NT2/D1 (cell line): ENCODE results near the gene LAMA1.

Source experiments
- DNase-seq: peaks from one replicate; pipeline ENCODE4 v3.0.0-alpha.2; 2011; ENCODE audit warnings: low read depth, low spot score
- H3K27me3 ChIP-seq: 2 replicates; pipeline ENCODE4 v1.6.0; 2011; ENCODE audit warnings: mild to moderate bottlenecking; ENCODE audit not compliant: insufficient read length, insufficient read depth
- H3K36me3 ChIP-seq: 2 replicates; pipeline ENCODE4 v1.6.1; 2011; ENCODE audit warnings: mild to moderate bottlenecking, low read length, mixed read lengths; ENCODE audit not compliant: insufficient read depth, insufficient read length
- H3K4me1 ChIP-seq: 2 replicates; pipeline ENCODE4 v1.5.1; 2011; ENCODE audit not compliant: insufficient read depth, insufficient read length
- H3K4me3 ChIP-seq: 2 replicates; pipeline ENCODE4 v1.5.1; 2011; ENCODE audit warnings: low read depth; ENCODE audit not compliant: insufficient read length
- H3K9ac ChIP-seq: 2 replicates; pipeline ENCODE4 v1.6.0; 2011; ENCODE audit warnings: low read depth; ENCODE audit not compliant: insufficient read length
- H3K9me3 ChIP-seq: 2 replicates; pipeline ENCODE4 v1.5.1; 2011; ENCODE audit warnings: mild to moderate bottlenecking, low read length; ENCODE audit not compliant: insufficient read depth
- SUZ12 ChIP-seq: IDR thresholded peaks from 2 replicates; pipeline ENCODE4 v1.6.1; 2011; ENCODE audit not compliant: insufficient read length, insufficient read depth; ENCODE audit errors: extremely low read depth
- YY1 ChIP-seq: IDR thresholded peaks from 2 replicates; pipeline ENCODE4 v1.6.1; 2011; ENCODE audit not compliant: insufficient read length, insufficient read depth
- ZNF274 ChIP-seq: IDR thresholded peaks from 2 replicates; pipeline ENCODE4 v1.6.1; 2011; ENCODE audit warnings: mild to moderate bottlenecking, low read depth, low read length

The LAMA1 gene

DNA sequence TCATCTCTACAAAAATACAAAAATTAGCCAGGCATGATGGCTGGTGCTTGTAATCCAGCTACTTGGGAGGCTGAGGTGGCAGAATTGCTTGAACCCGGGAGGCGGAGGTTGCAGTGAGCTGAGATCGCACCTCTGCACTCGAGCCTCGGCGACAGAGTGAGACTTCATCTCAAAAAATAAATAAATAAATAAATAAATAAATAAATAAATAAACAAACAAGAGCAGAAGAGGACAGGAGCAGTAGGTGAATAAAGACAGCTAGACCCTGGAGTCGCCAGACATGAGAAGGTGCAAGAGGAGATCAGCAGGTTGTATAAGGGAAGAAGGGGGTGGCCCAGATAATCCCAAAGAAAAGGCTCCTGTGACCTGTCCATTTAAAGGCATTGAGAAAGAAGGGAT is 12.3 kb downstream of the LAMA1 start:
- no peaks in the 10 kb centered on the region for H3K36me3 ChIP-seq
- no peaks in the 10 kb centered on the region for H3K4me1 ChIP-seq
- H3K9me3 ChIP-seq, result no peaks in the 10 kb centered on the region
- TF ChIP-seq SUZ12, result no peak
- no peak for TF ChIP-seq ZNF274
- no peak for TF ChIP-seq YY1
- no peak overlapping the region for H3K4me3 ChIP-seq
- DNase-seq, result no peak
- no peaks in the 10 kb centered on the region for H3K27me3 ChIP-seq
- no peak overlapping the region for H3K9ac ChIP-seq

DNA sequence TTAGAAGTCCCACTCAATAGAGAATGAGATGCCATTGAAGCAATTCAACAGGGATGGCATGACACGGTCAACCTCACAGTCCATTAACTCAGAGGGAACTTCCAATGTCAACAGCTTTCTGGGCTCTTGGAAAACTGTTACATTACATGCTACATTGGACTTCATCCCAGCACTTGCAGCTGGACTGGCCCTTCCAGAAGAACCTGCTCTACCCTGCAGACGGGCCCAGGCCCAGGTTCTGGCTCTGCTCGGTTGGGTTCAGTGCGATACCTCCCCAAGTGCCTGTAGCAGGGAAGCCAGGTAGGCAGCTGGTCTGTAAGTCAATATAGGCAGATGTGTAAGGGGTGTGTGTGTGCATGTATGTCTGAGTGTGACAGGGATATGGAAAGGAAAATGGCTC is 12.9 kb downstream of the LAMA1 start:
- Histone ChIP-seq H3K9me3 (no peaks in the 10 kb centered on the region), H3K4me3 (no peak overlapping the region), H3K9ac (no peak overlapping the region), H3K4me1 (no peaks in the 10 kb centered on the region), H3K27me3 (no peaks in the 10 kb centered on the region), H3K36me3 (no peaks in the 10 kb centered on the region)
- no peak for TF ChIP-seq SUZ12
- TF ChIP-seq YY1, result no peak
- no peak for TF ChIP-seq ZNF274
- no peak for DNase-seq

DNA sequence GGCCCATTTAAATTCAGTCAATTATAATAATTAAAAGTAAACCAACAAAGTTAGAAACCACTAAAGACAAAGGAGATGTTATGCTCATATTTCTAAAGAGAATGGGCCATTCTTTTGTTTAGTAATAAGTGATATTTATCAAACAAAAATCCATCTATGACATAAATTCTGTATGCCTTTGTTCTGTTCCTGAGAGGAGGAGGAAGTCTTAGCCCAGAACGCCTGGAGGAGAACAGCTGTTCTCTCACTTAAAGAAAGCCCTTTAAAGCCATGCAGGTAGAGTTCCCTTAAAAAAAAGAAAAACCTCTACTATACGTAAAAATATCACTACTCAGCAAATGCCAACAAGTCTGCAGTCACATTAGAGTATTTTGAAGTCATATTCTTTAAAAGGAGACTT is 15.5 kb downstream of the LAMA1 start:
- no peaks in the 10 kb centered on the region for H3K27me3 ChIP-seq
- no peaks in the 10 kb centered on the region for H3K9me3 ChIP-seq
- H3K9ac ChIP-seq, result no peak overlapping the region
- TF ChIP-seq ZNF274 (no peak), YY1 (no peak), SUZ12 (no peak)
- no peaks in the 10 kb centered on the region for H3K4me1 ChIP-seq
- H3K36me3 ChIP-seq, result no peaks in the 10 kb centered on the region
- DNase-seq, result no peak
- H3K4me3 ChIP-seq, result no peak overlapping the region

DNA sequence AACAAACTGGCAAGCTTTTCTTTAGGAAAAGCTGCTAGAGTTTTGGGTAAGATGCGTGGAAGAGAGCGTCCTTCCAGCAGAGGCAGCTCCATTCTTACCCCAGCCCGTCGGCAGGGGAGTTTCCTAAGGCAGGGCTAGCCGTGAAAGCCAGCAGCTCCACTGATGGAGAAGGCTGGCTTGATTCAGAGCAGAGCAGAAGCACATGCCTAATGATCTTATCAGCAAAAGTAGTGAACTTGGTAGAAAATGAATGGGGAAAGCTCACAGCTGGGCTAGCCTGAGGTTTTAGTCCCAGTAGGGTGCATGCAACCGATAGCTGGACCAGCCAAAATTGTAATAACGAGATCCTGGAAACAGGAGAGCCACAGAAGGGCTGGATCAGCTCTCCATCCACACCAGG is 20.8 kb downstream of the LAMA1 start:
- Histone ChIP-seq H3K27me3 (no peaks in the 10 kb centered on the region), H3K4me1 (peaks cover 2% of the 10 kb centered on the region), H3K9me3 (no peaks in the 10 kb centered on the region), H3K36me3 (no peaks in the 10 kb centered on the region), H3K9ac (no peak overlapping the region), H3K4me3 (no peak overlapping the region)
- no peak for DNase-seq
- no peak for TF ChIP-seq YY1
- TF ChIP-seq ZNF274, result no peak
- no peak for TF ChIP-seq SUZ12

- TF ChIP-seq SUZ12 (no peak), YY1 (no peak), ZNF274 (no peak)
- H3K36me3 ChIP-seq, result no peaks in the 10 kb centered on the region
- no peaks in the 10 kb centered on the region for H3K9me3 ChIP-seq
- H3K4me1 ChIP-seq, result peaks cover 5% of the 10 kb centered on the region
- DNase-seq, result no peak
- H3K27me3 ChIP-seq, result no peaks in the 10 kb centered on the region
- no peak overlapping the region for H3K4me3 ChIP-seq
- H3K9ac ChIP-seq, result no peak overlapping the region
Measured at GRCh38 chr18:7094427-7094826, 23.2 kb downstream of the LAMA1 start.

DNA sequence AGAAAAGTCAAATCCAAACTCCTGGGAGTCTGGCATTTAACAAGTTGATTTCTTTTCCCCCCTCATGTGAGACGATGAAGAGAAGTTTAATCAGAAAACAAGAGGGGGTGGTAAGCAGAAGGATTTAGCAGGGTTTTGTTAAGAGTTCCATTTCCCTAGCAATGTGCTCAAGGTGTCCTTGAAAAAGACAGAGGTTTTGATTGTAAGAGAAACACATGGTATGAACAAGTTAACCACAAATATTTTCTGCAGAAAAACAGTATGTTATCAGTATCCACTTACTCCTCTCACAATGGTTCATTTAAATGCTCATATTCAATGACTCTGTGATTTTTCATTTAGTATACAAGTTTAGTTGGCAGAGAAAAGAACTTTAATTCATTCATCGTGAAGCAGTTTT is 26.8 kb downstream of the LAMA1 start:
- H3K9me3 ChIP-seq, result no peaks in the 10 kb centered on the region
- H3K4me1 ChIP-seq, result peaks cover 5% of the 10 kb centered on the region
- H3K27me3 ChIP-seq, result no peaks in the 10 kb centered on the region
- no peak overlapping the region for H3K4me3 ChIP-seq
- H3K9ac ChIP-seq, result no peak overlapping the region
- no peak for TF ChIP-seq YY1
- TF ChIP-seq SUZ12, result no peak
- no peak for TF ChIP-seq ZNF274
- no peaks in the 10 kb centered on the region for H3K36me3 ChIP-seq
- DNase-seq, result no peak

DNA sequence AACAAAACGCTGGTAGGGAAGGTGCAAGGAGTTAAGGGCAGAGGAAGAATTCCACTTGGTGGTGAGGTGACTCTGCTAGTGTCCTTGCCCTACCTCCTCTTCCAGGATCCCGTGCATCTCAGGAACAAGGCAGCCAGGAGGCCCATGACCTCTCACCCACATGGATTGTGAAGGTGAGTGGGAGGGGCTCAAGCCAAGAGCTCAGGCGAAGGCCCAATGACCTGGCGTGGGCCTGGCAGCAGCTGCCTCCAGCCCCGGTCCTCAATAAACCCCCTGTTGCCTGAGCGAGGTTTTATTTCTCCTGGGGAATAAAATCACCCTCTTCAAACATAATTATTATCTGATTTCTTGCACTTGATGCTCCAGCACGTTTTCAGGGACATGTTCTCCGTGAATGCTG is 28.2 kb downstream of the LAMA1 start:
- H3K27me3 ChIP-seq, result no peaks in the 10 kb centered on the region
- DNase-seq, result no peak
- H3K4me3 ChIP-seq, result no peak overlapping the region
- no peaks in the 10 kb centered on the region for H3K36me3 ChIP-seq
- no peaks in the 10 kb centered on the region for H3K9me3 ChIP-seq
- H3K9ac ChIP-seq, result no peak overlapping the region
- TF ChIP-seq SUZ12 (no peak), YY1 (no peak), ZNF274 (no peak)
- H3K4me1 ChIP-seq, result peaks cover 3% of the 10 kb centered on the region
